ENCODE measurements around the gene GOSR1.
"Not testable (repeated sequence)": the region's sequence is repeated elsewhere in the genome, so short reads cannot be mapped to it uniquely, and the experiment has no call there.

GOSR1 gene

DNA sequence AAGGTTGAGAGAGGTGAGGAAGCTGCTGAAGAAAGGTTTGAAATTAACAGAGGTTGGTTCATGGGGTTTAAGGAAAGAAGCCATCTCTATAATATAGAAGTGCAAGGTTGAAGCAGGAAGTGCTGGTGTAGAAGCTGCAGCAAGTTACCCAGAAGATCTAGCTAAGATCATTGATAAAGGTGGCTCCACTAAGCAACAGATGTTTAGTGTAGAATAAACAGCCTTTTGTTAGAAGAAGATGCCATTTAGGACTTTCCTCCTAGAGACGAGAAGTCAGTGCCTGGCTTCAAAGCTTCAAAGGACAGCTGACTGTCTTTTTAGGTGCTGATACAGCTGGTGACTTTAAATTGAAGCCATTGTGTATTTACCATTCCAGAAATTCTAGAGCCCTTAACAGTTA lies 29.3 kb downstream of the GOSR1 start:
- no peak for DNase-seq

DNA sequence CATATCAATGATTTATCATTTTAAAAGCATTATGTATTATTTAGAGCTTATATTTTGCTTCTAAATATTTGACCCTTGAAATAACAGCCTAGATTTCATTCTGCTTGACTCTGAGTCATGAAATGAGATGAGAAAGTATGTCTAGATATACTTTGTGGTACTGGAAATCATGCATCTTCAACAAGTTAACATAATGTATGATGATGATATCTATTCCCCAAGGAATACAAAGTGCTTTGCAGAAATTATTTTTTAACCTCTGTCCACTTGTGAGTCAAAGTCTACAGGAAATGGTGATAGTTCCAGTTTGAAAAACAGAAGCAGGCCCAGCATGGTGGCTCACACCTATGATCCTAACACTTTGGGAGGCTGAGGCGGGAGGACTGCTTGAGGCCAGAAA lies 36.1 kb downstream of the GOSR1 start:
- no peak for DNase-seq

- DNase-seq, result no peak
These were observed 37.8 kb downstream of the GOSR1 start for GRCh38 chr17:30514895-30515596.

- DNase-seq, result no peak
These were observed 40.6 kb downstream of the GOSR1 start for GRCh38 chr17:30517786-30518185.

- DNase-seq, result no peak
These were observed 42.0 kb downstream of the GOSR1 start for GRCh38 chr17:30519166-30519565.

DNA sequence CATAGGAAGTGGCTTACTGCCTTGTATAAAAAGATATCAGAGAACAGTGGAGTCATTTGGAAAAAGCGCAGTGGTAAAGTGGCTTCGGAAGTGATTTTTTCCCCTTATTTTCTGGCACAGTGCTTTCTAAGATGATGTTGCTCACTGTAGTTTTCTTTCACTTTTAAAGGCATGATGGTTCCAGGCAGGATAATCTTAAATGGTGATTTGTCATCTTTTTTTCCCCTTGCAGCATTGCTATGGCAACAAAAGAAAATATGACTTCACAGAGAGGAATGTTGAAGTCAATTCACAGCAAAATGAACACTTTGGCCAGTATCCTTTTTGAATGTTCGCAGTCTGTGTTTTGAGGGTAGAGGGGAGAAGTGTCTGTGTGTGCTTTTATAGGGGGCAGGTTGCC lies 42.5 kb downstream of the GOSR1 start:
- DNase-seq, result no peak

- no peak for DNase-seq
These were observed 43.2 kb downstream of the GOSR1 start for GRCh38 chr17:30520436-30520835.

GRCh38 chr17:30520882-30521281 lies 43.7 kb downstream of the GOSR1 start:
- DNase-seq, result no peak

GRCh38 chr17:30521766-30522165 lies 44.6 kb downstream of the GOSR1 start:
- no peak for DNase-seq

DNA sequence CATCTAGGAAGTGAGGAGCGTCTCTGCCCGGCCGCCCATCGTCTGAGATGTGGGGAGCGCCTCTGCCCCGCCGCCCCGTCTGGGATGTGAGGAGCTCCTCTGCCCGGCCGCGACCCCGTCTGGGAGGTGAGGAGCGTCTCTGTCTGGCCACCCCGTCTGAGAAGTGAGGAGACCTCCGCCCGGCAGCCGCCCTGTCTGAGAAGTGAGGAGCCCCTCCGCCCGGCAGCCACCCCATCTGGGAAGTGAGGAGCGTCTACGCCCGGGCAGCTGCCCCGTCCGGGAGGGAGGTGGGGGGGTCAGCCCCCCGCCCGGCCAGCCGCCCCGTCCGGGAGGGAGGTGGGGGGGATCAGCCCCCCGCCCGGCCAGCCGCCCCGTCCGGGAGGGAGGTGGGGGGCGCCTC lies 46.0 kb downstream of the GOSR1 start:
- not testable (repeated sequence) for DNase-seq

- DNase-seq, result no peak
These were observed 47.6 kb downstream of the GOSR1 start for GRCh38 chr17:30524847-30525246.

- no peak for DNase-seq
These were observed 49.2 kb downstream of the GOSR1 start for GRCh38 chr17:30526401-30526800.

GRCh38 chr17:30528701-30529100 lies 51.5 kb downstream of the GOSR1 start:
- not testable (repeated sequence) for DNase-seq

DNA sequence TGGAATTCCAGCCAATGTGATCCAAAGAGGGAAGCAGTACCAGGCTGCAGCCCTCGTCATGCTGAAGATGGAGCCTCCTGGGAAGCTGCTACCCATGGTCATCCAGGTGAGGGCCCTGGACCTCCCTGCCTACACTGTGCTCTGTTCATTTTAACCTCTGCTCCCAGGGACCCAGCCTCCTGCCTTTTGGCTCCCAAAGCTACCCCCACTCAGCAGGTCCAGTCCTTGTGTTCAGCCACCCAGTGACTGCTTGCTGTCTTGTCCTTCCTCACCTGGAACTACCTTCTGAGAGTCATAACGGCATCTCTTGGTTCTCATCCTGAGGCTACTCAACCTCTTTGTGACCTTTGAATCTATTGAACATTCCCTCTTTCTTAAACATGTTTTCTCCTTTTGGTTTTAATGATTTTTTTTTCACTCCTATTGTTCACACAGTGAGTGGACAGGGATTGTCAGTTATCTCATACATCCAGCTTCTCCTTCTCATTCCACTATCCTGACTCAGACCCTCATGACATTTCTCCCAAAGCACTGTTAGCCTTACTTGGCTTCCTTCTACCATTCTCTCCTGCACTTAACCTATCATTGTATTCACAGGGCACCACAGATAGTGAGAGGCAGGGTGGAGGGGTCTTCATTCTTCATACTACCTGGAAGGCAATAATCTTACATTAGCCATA lies 53.3 kb downstream of the GOSR1 start:
- no peak for DNase-seq

GRCh38 chr17:30532871-30533270 lies 55.7 kb downstream of the GOSR1 start:
- DNase-seq, result no peak

DNA sequence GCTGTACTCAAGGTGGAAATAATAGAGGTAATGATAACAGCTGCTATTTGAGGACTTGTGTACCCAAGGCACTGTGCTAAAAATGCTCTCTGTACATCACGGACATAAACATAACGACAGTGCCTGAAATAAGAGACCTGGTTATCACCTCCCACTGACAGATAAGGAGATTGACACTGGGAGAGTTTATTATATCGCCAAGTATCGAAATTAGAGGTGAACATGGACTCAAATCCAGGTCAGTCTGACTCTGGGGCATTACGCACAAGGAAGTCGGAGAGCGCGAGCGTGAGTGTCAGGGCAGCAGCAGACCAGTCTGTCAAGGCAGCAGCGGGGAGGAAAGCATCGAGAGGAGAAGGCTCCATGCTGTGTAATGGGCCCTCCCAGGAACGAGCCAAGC lies 57.1 kb downstream of the GOSR1 start:
- DNase-seq, result no peak

DNA sequence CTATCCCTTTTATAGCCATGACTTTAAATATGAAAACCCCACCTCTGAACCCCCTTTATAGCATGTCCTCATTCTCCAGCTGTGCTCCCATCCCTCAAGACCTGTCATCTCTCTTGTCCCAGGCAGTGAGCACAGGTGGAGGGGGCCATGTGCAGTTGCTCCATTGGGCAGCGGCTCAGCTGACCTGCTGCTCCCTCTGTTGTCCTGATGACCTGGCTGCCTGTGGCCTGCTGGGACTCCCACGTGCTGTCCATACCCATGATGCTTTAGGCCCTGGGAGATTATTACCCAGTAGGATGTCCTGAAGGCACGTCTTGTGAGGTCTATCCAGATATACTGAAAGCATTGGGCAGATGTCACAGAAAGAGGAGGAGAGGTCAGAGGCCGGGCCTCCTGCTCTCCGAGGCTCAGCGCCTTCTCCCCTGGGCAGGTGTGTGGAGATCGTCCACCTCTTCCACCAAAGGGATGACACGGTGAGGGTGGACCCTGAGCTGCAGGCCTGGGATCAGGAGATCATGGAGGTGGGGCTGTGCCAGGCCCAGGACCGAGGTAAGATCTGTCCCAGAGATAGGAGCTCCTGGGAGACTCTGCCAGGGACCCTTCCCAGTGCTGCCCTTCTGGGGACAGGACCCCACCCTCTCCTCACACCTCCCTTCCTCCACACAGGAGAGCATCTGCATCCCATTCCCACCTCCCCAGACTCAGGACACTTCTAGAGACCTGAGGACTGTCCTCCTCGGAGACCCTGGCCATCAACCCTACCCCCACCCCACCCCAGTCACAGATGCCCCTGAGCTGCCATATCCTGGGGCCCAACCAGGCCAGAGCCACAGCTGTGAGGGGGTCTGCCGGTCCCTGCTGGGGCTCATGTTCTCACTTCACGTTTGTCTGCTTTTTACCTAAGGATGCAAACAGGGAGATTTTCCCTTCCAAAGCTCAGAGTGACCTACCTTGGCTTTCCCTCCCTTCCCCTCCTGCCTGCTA lies 58.0 kb downstream of the GOSR1 start:
- DNase-seq, result no peak

DNA sequence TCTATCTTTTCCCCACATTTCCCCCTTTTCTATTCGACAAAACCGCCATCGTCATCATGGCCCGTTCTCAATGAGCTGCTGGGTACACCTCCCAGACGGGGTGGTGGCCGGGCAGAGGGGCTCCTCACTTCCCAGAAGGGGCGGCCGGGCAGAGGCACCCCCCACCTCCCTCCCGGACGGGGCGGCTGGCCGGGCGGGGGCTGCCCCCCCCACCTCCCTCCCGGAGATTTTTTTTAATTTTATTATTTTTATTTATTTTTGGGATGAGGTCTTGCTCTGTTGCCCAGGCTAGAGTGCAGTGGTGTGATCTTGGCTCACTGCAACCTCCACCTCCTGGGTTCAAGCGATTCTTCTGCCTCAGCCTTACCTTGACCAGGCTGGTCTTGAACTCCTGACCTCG lies 59.6 kb downstream of the GOSR1 start:
- DNase-seq, result not testable (repeated sequence)

DNA sequence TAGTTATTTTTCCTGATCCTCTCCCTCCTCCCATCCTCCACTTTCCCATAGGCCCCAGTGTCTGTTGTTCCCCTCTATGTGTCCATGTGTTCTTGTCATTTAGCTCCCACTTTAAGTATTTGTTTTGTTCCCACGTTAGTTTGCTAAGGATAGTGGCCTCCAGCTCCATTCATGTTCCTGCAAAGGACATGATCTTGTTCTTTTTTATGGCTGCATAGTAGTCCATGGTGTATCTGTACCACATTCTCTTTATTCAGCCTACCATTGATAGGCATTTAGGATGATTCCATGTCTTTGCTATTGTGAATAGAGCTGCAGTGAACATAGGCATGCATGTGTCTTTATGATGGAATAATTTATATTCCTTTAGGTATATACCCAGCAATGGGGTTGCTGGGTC lies 60.5 kb downstream of the GOSR1 start:
- DNase-seq, result not testable (repeated sequence)

- DNase-seq, result no peak
These were observed 64.6 kb downstream of the GOSR1 start for GRCh38 chr17:30541802-30542201.

DNA sequence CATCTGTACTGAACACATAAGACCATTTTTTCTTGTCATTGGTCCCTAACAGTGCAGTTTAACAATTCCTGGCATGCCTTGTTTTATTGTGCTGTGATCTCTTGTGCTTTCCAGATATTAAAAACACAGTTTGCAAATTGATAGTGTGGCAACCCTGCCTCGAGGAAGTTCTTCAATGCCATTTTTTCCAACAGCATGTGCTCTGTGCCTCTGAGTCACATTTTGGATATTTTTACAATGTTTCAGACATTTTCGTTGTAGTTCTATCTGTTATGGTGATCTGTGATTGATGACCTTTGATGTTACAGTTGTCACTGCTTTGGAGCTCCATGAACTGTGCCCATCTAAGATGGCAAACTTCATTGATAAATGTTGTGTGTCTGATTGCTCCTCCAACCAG lies 66.2 kb downstream of the GOSR1 start:
- no peak for DNase-seq

DNA sequence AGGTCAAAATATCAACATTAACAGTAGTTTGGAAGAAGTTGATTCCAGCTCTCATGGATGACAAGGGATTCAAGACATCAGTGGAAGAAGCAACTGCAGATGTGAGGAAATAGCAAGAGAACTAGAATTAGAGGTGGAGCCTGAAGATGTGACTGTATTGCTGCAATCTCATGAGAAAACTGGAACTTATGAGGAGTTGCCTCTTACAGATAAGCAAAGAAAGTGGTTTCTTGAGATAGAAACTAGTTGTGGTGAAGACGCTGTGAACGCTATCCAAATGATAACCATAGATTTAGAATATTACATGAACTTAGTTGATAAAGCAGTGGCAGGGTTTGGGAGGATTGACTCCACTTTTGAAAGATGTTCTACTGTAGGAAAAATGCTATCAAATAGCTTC lies 67.8 kb downstream of the GOSR1 start:
- no peak for DNase-seq

- DNase-seq, result no peak
These were observed 70.8 kb downstream of the GOSR1 start for GRCh38 chr17:30547778-30548573.

All from NCI-H1417 treated with DMSO at 0.1 percent for 48 hours (cell line).